ENCODE measurements around the gene TBX6. TPM values are rescaled to one million over a fixed set of nuclear protein-coding genes. Genes with fewer than 3 reads are reported as not detected.

The TBX6 gene
- total and polyA plus RNA-seq, 10 of the 15 experiments (the other 5 are each of a cell fraction or from before 2014, with no cell fraction given), result 0.08 to 0.90 (median 0.31) TPM; not detected in 2

- TF ChIP-seq ZNF592 (IDR thresholded peaks at IDR 0.05), result no peak
Measured at GRCh38 chr16:30117768-30118167, 26.0 kb upstream of the TBX6 start (continued).

GRCh38 chr16:30116291-30117207, 24.8 kb upstream of the TBX6 start:
- ChIA-PET POLR2A (interaction anchor here (0.6 kb wide), 2 partner anchors 43 to 233 kb away, joined by 3 to 6 read pairs; no protein-coding TSS in a partner anchor), RAD21 (ENCODE audit: unreplicated experiment) (no interaction called here), CTCF (interaction anchor here (1.0 to 1.9 kb wide), 3 partner anchors 25 to 293 kb away, joined by 3 to 7 read pairs (median 4); partner anchors contain the start of gene TBX6), SMC1A (ENCODE audit: uncharacterized antibody, unreplicated experiment) (no interaction called here)
- Histone ChIP-seq H3K27me3 (replicated peaks in 1 of 2; ENCODE audit: control insufficient read depth in 2 of 2, insufficient read depth in 2 of 2, low read length in 1 of 2) (no peaks in the 10 kb centered on the region), H3K4me1 (ENCODE audit: control insufficient read depth, insufficient read depth, low read length) (peaks cover 2% of the 10 kb centered on the region), H3K4me2 (ENCODE audit: control insufficient read depth, insufficient read depth) (no peak overlapping the region), H3K27ac (ENCODE audit: control insufficient read depth, insufficient read depth) (no peak overlapping the region), H3K9me3 (replicated peaks; ENCODE audit: control insufficient read depth, insufficient read depth, low read length) (no peaks in the 10 kb centered on the region), H4K20me1 (ENCODE audit: control insufficient read depth, insufficient read depth) (no peaks in the 10 kb centered on the region), H2AFZ (ENCODE audit: control insufficient read depth, low read depth, low read length) (no peak overlapping the region), H3K36me3 (ENCODE audit: control insufficient read depth in 2 of 2, insufficient read depth in 2 of 2, low read length in 1 of 2) (no peaks in the 10 kb centered on the region; a peak in 1 of 4 replicates), H3K9ac (ENCODE audit: control insufficient read depth, insufficient read depth, low read length) (no peak overlapping the region), H3K4me3 (no peak overlapping the region), H3K79me2 (ENCODE audit: control insufficient read depth, insufficient read depth, low read length) (no peaks in the 10 kb centered on the region)
- 77% methylated on average over 14 of the region's 16 CpGs for WGBS (ENCODE audit: insufficient coverage, insufficient replicate concordance, low lambda C conversion rate, missing lambda C conversion rate)
- in situ Hi-C loops (cut with MboI) (no loop called here), intact Hi-C loops (cut with micrococcal nuclease; ENCODE audit: unreplicated experiment) (no loop called here)
- FAIRE-seq (no peak), DNase-seq (ENCODE audit: low read depth, low spot score) (no peak), ATAC-seq (no peak)
- BruUV-seq (replicated peaks), result no TSS peak
- TF ChIP-seq CHD1 (IDR thresholded peaks at IDR 0.05; ENCODE audit: low read depth, low read length), result no peak
- TF ChIP-seq TAF1 (IDR thresholded peaks at IDR 0.05; ENCODE audit: borderline replicate concordance, low read depth, low read length), result no peak
- TF ChIP-seq POLR2A (IDR thresholded peaks at IDR 0.05; ENCODE audit: low read depth, low read length), result no peak
- no peak for TF ChIP-seq SREBF2 (IDR thresholded peaks at IDR 0.05; ENCODE audit: low read length)
- no peak for TF ChIP-seq ZNF24 (IDR thresholded peaks at IDR 0.05)
- TF ChIP-seq CBX3 (IDR thresholded peaks at IDR 0.05; ENCODE audit: borderline replicate concordance, low read depth), result no peak
- TF ChIP-seq TCF12 (IDR thresholded peaks at IDR 0.05; ENCODE audit: low read depth, low read length), result no peak
- TF ChIP-seq MEF2A (IDR thresholded peaks at IDR 0.05; ENCODE audit: insufficient read depth, low read depth, low read length), result no peak
- TF ChIP-seq FOXK2 (IDR thresholded peaks at IDR 0.05), result no peak
- TF ChIP-seq SMC3 (IDR thresholded peaks at IDR 0.05; ENCODE audit: borderline replicate concordance, low read length), result no peak
- TF ChIP-seq MTA3 (IDR thresholded peaks at IDR 0.05; ENCODE audit: borderline replicate concordance, low read length), result no peak
- no peak for TF ChIP-seq NFYB (IDR thresholded peaks at IDR 0.05; ENCODE audit: insufficient read depth, low read depth, low read length)
- no peak for TF ChIP-seq ATF2 (IDR thresholded peaks at IDR 0.05; ENCODE audit: low read length)
- no peak for TF ChIP-seq KAT2A (conservative IDR thresholded peaks at IDR 0.05; ENCODE audit: control insufficient read depth, low read depth, low read length)
- no peak for TF ChIP-seq SMAD5 (IDR thresholded peaks at IDR 0.05; ENCODE audit: low read depth)

All from GM12878 (cell line).